Stimulated activated CD4-positive, alpha-beta T cell treated with anti-CD3 and anti-CD28 coated beads, Interleukin-4, amount 100 ng/mL, for 4 hours (primary cell): ENCODE data around the gene CPSF4.
"Not testable (repeated sequence)": the region's sequence is repeated elsewhere in the genome, so short reads cannot be mapped to it uniquely, and the experiment has no call there.

Source experiments
- DNase-seq, 2 experiments: peaks; one replicate each; pipeline ENCODE4 v3.0.0-alpha.2; 2020

CPSF4 gene

GRCh38 chr7:99408379-99409191 is 30.2 kb upstream of the CPSF4 start, which contains the start of the genes BUD31 and PDAP1:
Gene BUD31, plus strand, starts transcription at chr7:99408969. Its CDS starts 2,124 bp downstream, at chr7:99411093.
Gene PDAP1, minus strand, starts transcription at chr7:99408597. Its CDS starts 49 bp downstream, at chr7:99408548.
- peak; percentile 83 to 93 for DNase-seq

DNA sequence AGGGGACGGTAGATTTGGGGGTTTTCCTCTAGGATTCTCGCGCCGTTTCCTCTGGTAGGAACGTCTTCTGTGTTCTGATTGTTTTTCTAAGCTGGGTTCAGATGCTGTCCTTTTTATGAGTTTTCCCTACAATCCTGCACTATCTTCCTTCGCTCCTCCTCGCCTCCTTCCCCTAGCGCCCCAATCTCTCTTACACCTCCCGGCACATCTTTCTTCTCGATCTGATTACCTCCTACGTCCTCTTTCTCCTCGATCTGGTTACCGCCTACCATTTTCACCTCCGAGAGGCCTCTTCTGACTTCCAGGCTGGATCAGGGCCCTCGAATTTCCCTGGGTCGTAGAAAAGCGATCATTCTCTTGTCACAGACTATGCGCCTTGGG is 29.6 kb upstream of the CPSF4 start:
- no peak for DNase-seq

DNA sequence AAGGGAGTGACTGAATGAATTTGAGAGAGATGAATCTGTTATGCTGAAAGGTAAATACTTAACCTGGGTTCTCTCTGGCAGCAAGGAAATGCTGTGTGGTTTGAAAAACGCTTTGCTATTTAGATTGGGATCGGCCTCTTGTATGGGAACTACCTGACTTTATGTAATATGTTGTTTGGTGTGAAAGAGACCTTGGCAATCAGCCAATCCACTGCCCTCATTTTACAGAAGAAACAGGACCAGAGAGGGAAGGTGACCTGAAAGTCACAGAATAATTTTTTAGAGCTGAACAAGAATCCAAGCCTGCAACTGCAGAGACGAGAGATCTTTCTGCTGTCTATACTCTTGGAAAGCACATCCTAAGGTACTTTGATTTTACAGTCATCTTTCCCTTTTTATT is 28.9 kb upstream of the CPSF4 start:
- DNase-seq = no peak

- DNase-seq = no peak
Observed at GRCh38 chr7:99410635-99411034, 28.1 kb upstream of the CPSF4 start.

GRCh38 chr7:99415513-99416127 is 23.1 kb upstream of the CPSF4 start:
- DNase-seq = not testable (repeated sequence)

DNA sequence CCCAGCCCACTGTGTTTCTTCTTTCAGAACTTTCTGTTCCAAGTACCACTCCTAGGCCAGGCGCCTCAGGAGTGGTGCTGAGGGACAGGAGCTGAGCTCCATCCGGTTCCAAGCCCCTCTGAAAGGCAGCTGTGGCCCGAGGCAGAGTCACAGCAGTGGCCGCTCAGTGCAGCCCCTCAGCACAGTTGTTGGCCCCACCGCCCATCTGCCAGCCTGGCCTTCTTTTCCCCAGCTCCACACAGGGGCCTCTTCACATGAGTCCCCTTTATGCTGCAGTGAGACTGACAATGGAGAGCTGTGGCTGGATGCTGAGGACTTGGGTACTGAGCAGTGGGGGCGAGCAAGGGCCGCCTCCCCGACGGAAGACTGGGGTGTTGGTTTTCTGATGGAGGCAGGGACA is 20.5 kb upstream of the CPSF4 start:
- DNase-seq = no peak

GRCh38 chr7:99419323-99420021 is 19.3 kb upstream of the CPSF4 start:
- no peak for DNase-seq

GRCh38 chr7:99420213-99420612 is 18.5 kb upstream of the CPSF4 start:
- DNase-seq = no peak

DNA sequence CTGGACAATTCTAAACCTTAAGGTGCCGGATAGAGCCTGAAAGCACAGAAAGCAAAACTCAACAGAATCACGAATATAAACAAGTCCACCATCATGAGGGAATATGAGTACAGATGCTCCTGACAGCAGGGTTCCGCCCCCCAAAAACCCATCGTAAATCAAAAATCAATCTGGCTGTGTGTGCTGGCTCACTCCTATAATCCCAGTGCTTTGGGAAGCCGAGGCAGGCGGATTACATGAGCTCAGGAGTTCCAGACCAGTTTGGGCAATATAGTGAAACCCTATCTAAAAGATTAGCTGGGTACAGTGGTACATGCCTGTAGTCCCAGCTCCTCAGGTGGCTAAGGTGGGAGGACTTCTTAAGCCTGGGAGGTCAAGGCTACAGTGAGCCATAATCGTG is 17.8 kb upstream of the CPSF4 start:
- no peak for DNase-seq

DNA sequence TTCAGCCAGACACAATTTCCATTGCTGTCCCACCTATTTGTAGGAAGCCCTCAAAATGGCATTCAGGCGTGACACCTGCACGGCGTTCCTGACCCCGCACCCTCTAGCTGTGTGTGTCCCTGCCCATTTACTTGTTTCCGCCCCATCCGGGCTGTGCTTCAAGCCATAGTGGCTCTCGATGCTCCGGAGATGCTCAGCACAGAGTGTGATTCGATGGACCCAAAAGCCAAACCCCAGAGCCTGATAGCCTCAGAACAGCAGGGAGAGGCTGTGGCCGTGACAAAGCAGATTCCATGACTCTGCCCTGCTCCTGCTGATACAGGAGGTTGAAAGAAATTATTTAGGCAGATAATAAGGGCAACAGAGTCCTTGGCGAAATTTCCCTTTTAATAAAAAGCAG is 16.6 kb upstream of the CPSF4 start:
- no peak for DNase-seq

GRCh38 chr7:99422625-99423024 is 16.1 kb upstream of the CPSF4 start:
- DNase-seq = no peak

- DNase-seq = no peak
Observed at GRCh38 chr7:99424932-99425730, 13.6 kb upstream of the CPSF4 start.

GRCh38 chr7:99428972-99429566 is 9.7 kb upstream of the CPSF4 start:
- DNase-seq = no peak

GRCh38 chr7:99429756-99430155 is 9.0 kb upstream of the CPSF4 start:
- DNase-seq = no peak

GRCh38 chr7:99431756-99432540 is 6.8 kb upstream of the CPSF4 start:
- not testable (repeated sequence) for DNase-seq

- DNase-seq = no peak
Observed at GRCh38 chr7:99433158-99433557, 5.6 kb upstream of the CPSF4 start.

GRCh38 chr7:99437946-99438572 is 684 bp upstream of the CPSF4 start:
- DNase-seq = no peak

GRCh38 chr7:99440195-99440594 is 1.5 kb downstream of the CPSF4 start:
- no peak for DNase-seq

- DNase-seq = no peak
Observed at GRCh38 chr7:99446096-99446495, 7.4 kb downstream of the CPSF4 start.

DNA sequence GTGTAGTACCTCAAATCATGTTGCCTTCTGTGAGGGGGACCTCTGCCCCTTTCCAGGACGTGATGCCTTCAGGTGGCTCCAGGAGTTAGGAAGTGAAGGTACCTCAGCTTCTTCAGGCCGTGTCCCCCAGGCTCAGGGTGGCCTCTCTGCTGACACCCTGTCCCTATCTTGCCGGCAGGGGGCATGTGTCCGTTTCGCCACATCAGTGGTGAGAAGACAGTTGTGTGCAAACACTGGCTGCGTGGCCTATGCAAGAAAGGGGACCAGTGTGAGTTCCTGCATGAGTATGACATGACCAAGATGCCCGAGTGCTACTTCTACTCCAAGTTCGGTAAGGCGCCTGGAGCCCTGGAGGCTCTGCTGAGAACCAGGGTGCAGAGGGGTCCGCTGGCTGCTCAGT is 9.2 kb downstream of the CPSF4 start:
- DNase-seq = no peak

- no peak for DNase-seq
Observed at GRCh38 chr7:99448855-99449254, 10.1 kb downstream of the CPSF4 start.
